SK-N-SH (cell line): ENCODE measurements around the gene UGT1A7.

Experiments
- ELF1 ChIP-seq: IDR thresholded peaks from 2 replicates; pipeline ENCODE4 v1.4.0; 2012
- EP300 ChIP-seq, 2 experiments: IDR thresholded peaks; 2 replicates each; pipeline versions ENCODE4 v1.4.0 to v1.6.1; 2012; ENCODE audit warnings: borderline replicate concordance in 1 of 2, low read depth in 1 of 2, low read length in 1 of 2
- EZH2phosphoT487 ChIP-seq: fragments of 200-600 bp; sonication (generic); IDR thresholded peaks from 2 replicates; pipeline ENCODE4 v1.6.1; 2017; ENCODE audit warnings: low read depth, mixed run types, mild to moderate bottlenecking, antibody characterized with exemption, moderate library complexity, borderline replicate concordance
- GABPA ChIP-seq: IDR thresholded peaks from 2 replicates; pipeline ENCODE4 v1.4.0; 2012; ENCODE audit warnings: low read depth, mild to moderate bottlenecking
- MEF2A ChIP-seq: IDR thresholded peaks from 2 replicates; pipeline ENCODE4 v1.4.0; 2012; ENCODE audit warnings: low read depth, borderline replicate concordance
- MXI1 ChIP-seq: IDR thresholded peaks from 2 replicates; pipeline ENCODE4 v1.6.1; 2012; ENCODE audit warnings: mild to moderate bottlenecking, low read depth, low read length, improper control_type of control experiment
- POLR2AphosphoS5 ChIP-seq: IDR thresholded peaks from 2 replicates; pipeline ENCODE4 v1.6.1; 2012; ENCODE audit warnings: low read depth, low read length
- RAD21 ChIP-seq: IDR thresholded peaks from 2 replicates; pipeline ENCODE4 v1.6.1; 2012; ENCODE audit warnings: mild to moderate bottlenecking, low read length
- RCOR1 ChIP-seq: fragments of 150-350 bp; IDR thresholded peaks from 2 replicates; pipeline ENCODE4 v1.6.1; 2017; ENCODE audit warnings: antibody characterized with exemption, low read length
- SIN3A ChIP-seq: IDR thresholded peaks from 2 replicates; pipeline ENCODE4 v1.6.1; 2012; ENCODE audit warnings: low read depth, mild to moderate bottlenecking, low read length, moderate library complexity, borderline replicate concordance
- TAF1 ChIP-seq: IDR thresholded peaks from 2 replicates; pipeline ENCODE4 v1.6.1; 2012; ENCODE audit warnings: low read depth, mild to moderate bottlenecking, low read length, moderate library complexity, borderline replicate concordance
- TCF12 ChIP-seq: IDR thresholded peaks from 2 replicates; pipeline ENCODE4 v1.4.0; 2012
- TF ChIP-seq, protein P1 (sequence below): fragments of 200-600 bp; sonication (generic); IDR thresholded peaks from 2 replicates; pipeline ENCODE4 v1.6.1; 2017; ENCODE audit warnings: antibody characterized with exemption, mild to moderate bottlenecking, moderate library complexity
- TF ChIP-seq, protein P2 (sequence below): IDR thresholded peaks from 2 replicates; pipeline ENCODE4 v1.4.0; 2012; ENCODE audit warnings: low read depth, borderline replicate concordance

DNA sequence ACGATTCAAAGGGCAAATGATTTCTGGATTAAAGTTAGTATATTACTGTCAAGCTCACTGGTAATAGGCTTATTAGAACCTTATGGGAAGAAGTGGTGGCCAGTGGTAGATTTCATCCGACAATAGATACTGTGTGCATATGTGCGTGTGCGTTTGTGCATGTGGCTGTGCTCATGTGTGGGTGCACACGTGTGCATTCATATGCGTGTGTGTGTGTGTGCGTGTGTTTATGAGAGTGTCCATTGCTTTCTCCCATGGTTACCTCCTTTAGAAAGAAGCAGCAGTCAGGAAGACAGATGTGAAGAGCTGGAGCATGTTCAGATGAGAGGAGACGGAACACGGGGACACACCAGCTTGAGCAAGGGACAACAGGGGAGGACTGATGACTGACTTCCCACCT is 87.6 kb downstream of the UGT1A7 start:
- TF ChIP-seq, protein P1, sequence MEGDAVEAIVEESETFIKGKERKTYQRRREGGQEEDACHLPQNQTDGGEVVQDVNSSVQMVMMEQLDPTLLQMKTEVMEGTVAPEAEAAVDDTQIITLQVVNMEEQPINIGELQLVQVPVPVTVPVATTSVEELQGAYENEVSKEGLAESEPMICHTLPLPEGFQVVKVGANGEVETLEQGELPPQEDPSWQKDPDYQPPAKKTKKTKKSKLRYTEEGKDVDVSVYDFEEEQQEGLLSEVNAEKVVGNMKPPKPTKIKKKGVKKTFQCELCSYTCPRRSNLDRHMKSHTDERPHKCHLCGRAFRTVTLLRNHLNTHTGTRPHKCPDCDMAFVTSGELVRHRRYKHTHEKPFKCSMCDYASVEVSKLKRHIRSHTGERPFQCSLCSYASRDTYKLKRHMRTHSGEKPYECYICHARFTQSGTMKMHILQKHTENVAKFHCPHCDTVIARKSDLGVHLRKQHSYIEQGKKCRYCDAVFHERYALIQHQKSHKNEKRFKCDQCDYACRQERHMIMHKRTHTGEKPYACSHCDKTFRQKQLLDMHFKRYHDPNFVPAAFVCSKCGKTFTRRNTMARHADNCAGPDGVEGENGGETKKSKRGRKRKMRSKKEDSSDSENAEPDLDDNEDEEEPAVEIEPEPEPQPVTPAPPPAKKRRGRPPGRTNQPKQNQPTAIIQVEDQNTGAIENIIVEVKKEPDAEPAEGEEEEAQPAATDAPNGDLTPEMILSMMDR: no peak
- TF ChIP-seq MEF2A (no peak), POLR2AphosphoS5 (no peak), ELF1 (no peak), RCOR1 (no peak), EP300 (IDR thresholded peaks at IDR 0.05; ENCODE audit: borderline replicate concordance in 1 of 2, low read depth in 1 of 2, low read length in 1 of 2) (no peak), EZH2phosphoT487 (no peak), GABPA (no peak), RAD21 (no peak), TAF1 (no peak), MXI1 (no peak), TCF12 (no peak), SIN3A (no peak)
- TF ChIP-seq, protein P2, sequence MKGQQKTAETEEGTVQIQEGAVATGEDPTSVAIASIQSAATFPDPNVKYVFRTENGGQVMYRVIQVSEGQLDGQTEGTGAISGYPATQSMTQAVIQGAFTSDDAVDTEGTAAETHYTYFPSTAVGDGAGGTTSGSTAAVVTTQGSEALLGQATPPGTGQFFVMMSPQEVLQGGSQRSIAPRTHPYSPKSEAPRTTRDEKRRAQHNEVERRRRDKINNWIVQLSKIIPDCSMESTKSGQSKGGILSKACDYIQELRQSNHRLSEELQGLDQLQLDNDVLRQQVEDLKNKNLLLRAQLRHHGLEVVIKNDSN: no peak
